GM12878 (cell line): Measurements from ENCODE around the gene DLGAP3. TPM values are rescaled to one million over a fixed set of nuclear protein-coding genes. Genes with fewer than 3 reads are reported as not detected.

Experiments
- ATF2 ChIP-seq: IDR thresholded peaks from 2 replicates; pipeline ENCODE4 v1.6.1; 2012; ENCODE audit warnings: low read length, inconsistent platforms
- CREB1 ChIP-seq: IDR thresholded peaks from 2 replicates; pipeline ENCODE4 v1.6.1; 2012; ENCODE audit warnings: low read depth, mild to moderate bottlenecking, inconsistent platforms
- CTCF ChIP-seq, 3 experiments: IDR thresholded peaks in 2 of 3; conservative IDR thresholded peaks in 1 of 3; 2 replicates each; pipeline ENCODE4 v1.5.1; 2011; ENCODE audit warnings: low read depth in 3 of 3, low read length in 3 of 3, mild to moderate bottlenecking in 3 of 3, control low read depth in 2 of 3, moderate library complexity in 2 of 3, inconsistent platforms in 1 of 3, mixed read lengths in 1 of 3; ENCODE audit not compliant: control insufficient read depth in 2 of 3, insufficient read depth in 1 of 3; ENCODE audit errors: extremely low read depth in 1 of 3
- EED ChIP-seq: sonication (generic); IDR thresholded peaks from 2 replicates; pipeline ENCODE4 v1.6.1; 2016; ENCODE audit warnings: antibody characterized with exemption, low read depth
- FOXK2 ChIP-seq: fragments of 450-650 bp; IDR thresholded peaks from 2 replicates; pipeline ENCODE4 v1.6.1; 2017; ENCODE audit warnings: mild to moderate bottlenecking, moderate library complexity
- GATAD2B ChIP-seq: fragments of 450-650 bp; conservative IDR thresholded peaks from 2 replicates; pipeline ENCODE4 v1.6.1; 2017; ENCODE audit warnings: low read depth, mild to moderate bottlenecking, moderate library complexity
- HDGF ChIP-seq: fragments of 450-650 bp; IDR thresholded peaks from 2 replicates; pipeline ENCODE4 v1.6.1; 2016; ENCODE audit warnings: antibody characterized with exemption
- IKZF2 ChIP-seq, 2 experiments: fragments of 450-650 bp; IDR thresholded peaks; 2 replicates each; pipeline ENCODE4 v1.6.1; 2017; ENCODE audit warnings: mild to moderate bottlenecking in 2 of 2, moderate library complexity in 2 of 2
- IRF4 ChIP-seq: IDR thresholded peaks from 2 replicates; pipeline ENCODE4 v1.6.1; 2011; ENCODE audit warnings: low read depth, low read length
- MTA2 ChIP-seq: fragments of 450-650 bp; IDR thresholded peaks from 2 replicates; pipeline ENCODE4 v1.6.1; 2016; ENCODE audit warnings: low read depth, mild to moderate bottlenecking, moderate library complexity
- NKRF ChIP-seq: fragments of 450-650 bp; conservative IDR thresholded peaks from 2 replicates; pipeline ENCODE4 v1.6.1; 2017; ENCODE audit warnings: mild to moderate bottlenecking, moderate library complexity
- NR2C2 ChIP-seq: IDR thresholded peaks from 2 replicates; pipeline ENCODE4 v1.6.1; 2011; ENCODE audit warnings: borderline replicate concordance, low read depth; ENCODE audit not compliant: control insufficient read depth, insufficient read length
- RAD21 ChIP-seq: IDR thresholded peaks from 2 replicates; pipeline ENCODE4 v1.6.1; 2011; ENCODE audit warnings: mild to moderate bottlenecking, low read depth, low read length, moderate library complexity; ENCODE audit not compliant: insufficient read depth
- REST ChIP-seq: IDR thresholded peaks from 2 replicates; pipeline ENCODE4 v1.6.1; 2012; ENCODE audit warnings: mild to moderate bottlenecking, low read depth, low read length
- RFX5 ChIP-seq: IDR thresholded peaks from 2 replicates; pipeline ENCODE4 v1.6.1; 2011; ENCODE audit warnings: low read depth, low read length, improper control_type of control experiment
- SMAD1 ChIP-seq: fragments of 450-650 bp; IDR thresholded peaks from 2 replicates; pipeline ENCODE4 v1.6.1; 2018; ENCODE audit warnings: mild to moderate bottlenecking, low read depth; ENCODE audit not compliant: partially characterized antibody
- SMARCA5 ChIP-seq: fragments of 450-650 bp; IDR thresholded peaks from 2 replicates; pipeline ENCODE4 v1.6.1; 2017; ENCODE audit warnings: mild to moderate bottlenecking
- USF1 ChIP-seq: IDR thresholded peaks from 2 replicates; pipeline ENCODE4 v1.6.1; 2011; ENCODE audit warnings: borderline replicate concordance, low read depth, mild to moderate bottlenecking, moderate library complexity, mixed read lengths, low read length; ENCODE audit not compliant: insufficient read depth; ENCODE audit errors: extremely low read length
- YBX1 ChIP-seq: fragments of 450-650 bp; IDR thresholded peaks from 2 replicates; pipeline ENCODE4 v1.6.1; 2016; ENCODE audit warnings: antibody characterized with exemption
- ZBED1 ChIP-seq: IDR thresholded peaks from 2 replicates; pipeline ENCODE4 v1.6.1; 2016; ENCODE audit warnings: borderline replicate concordance
- polyA plus RNA-seq, 11 experiments: library from polyadenylated mRNA; depleted of rRNA in 4 of 11; unstranded in 6 of 11; stranded (reverse) in 5 of 11; fragments of >200 nt; fragmentation: Nextera tagmentation in 4 of 11; fragmentation: Illumina TruSeq in 1 of 11; extraction: Ambion mirVana in 4 of 11; extraction: Trizol in 1 of 11; gene quantifications; 1 replicate in 1 of 11; 2 replicates in 10 of 11; pipeline versions ENCODE4 v1.2.1 to v1.2.3, GENCODE V29; 2011 to 2016; ENCODE audit warnings: inconsistent platforms in 2 of 11, missing spikeins in 2 of 11, low read depth in 1 of 11
- total RNA-seq, 4 experiments: library from RNA; depleted of rRNA in 3 of 4; stranded (reverse); fragments of >200 nt in 3 of 4; fragmentation: Illumina TruSeq in 1 of 4; extraction: Trizol in 1 of 4; gene quantifications; 2 replicates each; pipeline versions ENCODE4 v1.2.1 to v1.2.3, GENCODE V29; 2013 to 2021

DLGAP3 gene
- total and polyA plus RNA-seq, 10 of the 15 experiments (the other 5 are each of a cell fraction or from before 2014, with no cell fraction given): 0.03 to 0.15 (median 0.08) TPM; not detected in 4

GRCh38 chr1:34924759-34925555, 4.5 kb downstream of the DLGAP3 start (continued):
- no peak for TF ChIP-seq USF1
- no peak for TF ChIP-seq ZBED1
- no peak for TF ChIP-seq RAD21
- TF ChIP-seq IKZF2 (IDR thresholded peaks at IDR 0.05): no peak
- TF ChIP-seq SMAD1: no peak
- TF ChIP-seq ATF2: no peak
- no peak for TF ChIP-seq CREB1
- TF ChIP-seq HDGF: no peak
- TF ChIP-seq SMARCA5: no peak
- no peak for TF ChIP-seq RFX5
- TF ChIP-seq MTA2: no peak
- TF ChIP-seq GATAD2B: no peak
- TF ChIP-seq REST: peak; percentile 99
- no peak for TF ChIP-seq EED
- peak; percentile 37; the same call in 1 of the 2 replicates for TF ChIP-seq NKRF
- no peak for TF ChIP-seq NR2C2
- no peak for TF ChIP-seq CTCF (IDR thresholded peaks at IDR 0.05 in 2 of 3, conservative IDR thresholded peaks at IDR 0.05 in 1 of 3; ENCODE audit: control insufficient read depth in 2 of 3, extremely low read depth in 1 of 3, insufficient read depth in 1 of 3, low read depth in 3 of 3, low read length in 3 of 3)
- no peak for TF ChIP-seq YBX1
- TF ChIP-seq FOXK2: no peak
- TF ChIP-seq IRF4: 0 out of 2 replicates have a peak, but pooled peaks have one; percentile 39
